Measurements from ENCODE around the gene MBP.
A peak's percentile ranks its signal among the peaks of the same experiment; 100 is the strongest.

The MBP gene

GRCh38 chr18:77161961-77162360, 29.4 kb upstream of the MBP start:
- no peaks in the 10 kb centered on the region for H3K27me3 ChIP-seq (ENCODE audit: insufficient read depth, poor library complexity, severe bottlenecking)
- no peak overlapping the region for H3K4me3 ChIP-seq (replicated peaks; ENCODE audit: insufficient read depth, low read length)
- no peak for DNase-seq (ENCODE audit: low read depth in 1 of 2, low spot score in 1 of 2)
- no peak for TF ChIP-seq SPI1 (IDR thresholded peaks at IDR 0.05; ENCODE audit: borderline replicate concordance, low read depth)
- no peak for TF ChIP-seq POLR2AphosphoS5 (IDR thresholded peaks at IDR 0.05; ENCODE audit: low read depth)
- TF ChIP-seq REST (IDR thresholded peaks at IDR 0.05; ENCODE audit: insufficient replicate concordance, low read depth), result no peak
- TF ChIP-seq CTCF (IDR thresholded peaks at IDR 0.05; ENCODE audit: insufficient read depth, low read length), result no peak
- no peak for TF ChIP-seq GABPA (IDR thresholded peaks at IDR 0.05; ENCODE audit: low read depth)
- no peak overlapping the region for H3K27ac ChIP-seq (replicated peaks)

GRCh38 chr18:77161383-77161782, 28.8 kb upstream of the MBP start:
- no peak overlapping the region for H3K4me3 ChIP-seq (replicated peaks; ENCODE audit: insufficient read depth, low read length)

GRCh38 chr18:77160515-77160914, 27.9 kb upstream of the MBP start:
- H3K4me3 ChIP-seq (replicated peaks; ENCODE audit: insufficient read depth, low read length), result no peak overlapping the region
- H3K27ac ChIP-seq (replicated peaks), result peak overlapping the region; percentile 15
- peak; percentile 62 to 77 for DNase-seq (ENCODE audit: low read depth in 1 of 2, low spot score in 1 of 2)
- no peak for TF ChIP-seq REST (IDR thresholded peaks at IDR 0.05; ENCODE audit: insufficient replicate concordance, low read depth)
- no peak for TF ChIP-seq POLR2AphosphoS5 (IDR thresholded peaks at IDR 0.05; ENCODE audit: low read depth)
- peak; percentile 93 for TF ChIP-seq SPI1 (IDR thresholded peaks at IDR 0.05; ENCODE audit: borderline replicate concordance, low read depth)
- H3K27me3 ChIP-seq (ENCODE audit: insufficient read depth, poor library complexity, severe bottlenecking), result no peaks in the 10 kb centered on the region

More at GRCh38 chr18:77161383-77161782, 28.8 kb upstream of the MBP start:
- Histone ChIP-seq H3K27me3 (ENCODE audit: insufficient read depth, poor library complexity, severe bottlenecking) (no peaks in the 10 kb centered on the region), H3K27ac (replicated peaks) (no peak overlapping the region)
- no peak for TF ChIP-seq GABPA (IDR thresholded peaks at IDR 0.05; ENCODE audit: low read depth)
- no peak for TF ChIP-seq POLR2AphosphoS5 (IDR thresholded peaks at IDR 0.05; ENCODE audit: low read depth)
- no peak for TF ChIP-seq CTCF (IDR thresholded peaks at IDR 0.05; ENCODE audit: insufficient read depth, low read length)
- TF ChIP-seq REST (IDR thresholded peaks at IDR 0.05; ENCODE audit: insufficient replicate concordance, low read depth), result no peak
- TF ChIP-seq SPI1 (IDR thresholded peaks at IDR 0.05; ENCODE audit: borderline replicate concordance, low read depth), result no peak
- peak in 1 of 2 experiments; percentile 32 for DNase-seq (ENCODE audit: low read depth in 1 of 2, low spot score in 1 of 2)

Measured in HL-60 (cell line).